Coronary artery (tissue), 2 donors: ENCODE data around the gene MMS19.

Experiments
- DNase-seq: peaks from one replicate; pipeline ENCODE4 v3.0.0-alpha.2; 2017; ENCODE audit warnings: low spot score
- H3K27ac ChIP-seq, 2 donors: fragments of 200-600 bp; sonication (generic); one replicate each; pipeline ENCODE4 v1.5.1; 2016 to 2019
- H3K4me3 ChIP-seq: fragments of 200-600 bp; sonication (generic); 2 replicates; pipeline ENCODE4 v1.5.1; 2016; ENCODE audit warnings: mild to moderate bottlenecking, moderate library complexity
- TF ChIP-seq, protein P1 (sequence below): fragments of 200-600 bp; sonication (generic); IDR thresholded peaks from one replicate; pipeline ENCODE4 v1.5.1; 2019; ENCODE audit warnings: antibody characterized with exemption

The MMS19 gene

DNA sequence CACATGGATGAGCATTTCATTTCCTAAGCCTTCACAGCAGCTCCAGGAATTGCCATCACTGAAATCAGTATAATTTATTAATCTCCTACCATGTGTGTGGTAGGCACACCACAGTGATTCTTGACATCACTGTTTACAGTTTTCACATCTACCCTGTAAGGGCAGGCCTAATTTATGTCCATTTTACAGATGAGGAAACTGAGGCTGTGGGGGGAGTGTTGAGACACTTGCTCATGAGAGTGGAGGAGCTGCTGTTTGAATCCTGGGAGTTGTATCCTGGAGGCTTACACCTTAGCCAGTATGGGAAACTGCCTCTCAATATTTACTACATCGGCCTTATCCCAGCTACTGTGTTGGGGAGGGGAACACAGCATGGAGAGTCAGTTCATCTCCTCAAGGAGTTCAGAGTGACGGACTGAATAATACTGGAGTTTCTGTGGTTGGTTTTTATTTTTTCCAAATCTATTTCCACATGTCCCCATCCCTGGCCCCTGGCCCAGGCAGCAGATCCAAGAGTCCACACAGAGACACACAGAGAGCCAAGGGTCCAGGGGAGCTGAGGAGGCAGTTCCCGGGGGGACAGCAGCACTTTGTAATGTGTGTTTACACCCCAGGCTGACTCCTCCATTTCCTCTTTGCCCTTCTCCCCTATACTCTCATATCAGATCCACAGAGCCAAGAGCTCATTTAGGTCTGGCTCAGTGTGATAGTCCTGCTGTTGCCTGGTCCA is 13.7 kb upstream of the MMS19 start:
- H3K27ac ChIP-seq = no peak overlapping the region
- TF ChIP-seq, protein P1, sequence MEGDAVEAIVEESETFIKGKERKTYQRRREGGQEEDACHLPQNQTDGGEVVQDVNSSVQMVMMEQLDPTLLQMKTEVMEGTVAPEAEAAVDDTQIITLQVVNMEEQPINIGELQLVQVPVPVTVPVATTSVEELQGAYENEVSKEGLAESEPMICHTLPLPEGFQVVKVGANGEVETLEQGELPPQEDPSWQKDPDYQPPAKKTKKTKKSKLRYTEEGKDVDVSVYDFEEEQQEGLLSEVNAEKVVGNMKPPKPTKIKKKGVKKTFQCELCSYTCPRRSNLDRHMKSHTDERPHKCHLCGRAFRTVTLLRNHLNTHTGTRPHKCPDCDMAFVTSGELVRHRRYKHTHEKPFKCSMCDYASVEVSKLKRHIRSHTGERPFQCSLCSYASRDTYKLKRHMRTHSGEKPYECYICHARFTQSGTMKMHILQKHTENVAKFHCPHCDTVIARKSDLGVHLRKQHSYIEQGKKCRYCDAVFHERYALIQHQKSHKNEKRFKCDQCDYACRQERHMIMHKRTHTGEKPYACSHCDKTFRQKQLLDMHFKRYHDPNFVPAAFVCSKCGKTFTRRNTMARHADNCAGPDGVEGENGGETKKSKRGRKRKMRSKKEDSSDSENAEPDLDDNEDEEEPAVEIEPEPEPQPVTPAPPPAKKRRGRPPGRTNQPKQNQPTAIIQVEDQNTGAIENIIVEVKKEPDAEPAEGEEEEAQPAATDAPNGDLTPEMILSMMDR = no peak
- DNase-seq = no peak

GRCh38 chr10:97510686-97511085 is 12.5 kb upstream of the MMS19 start:
- Histone ChIP-seq H3K27ac (no peak overlapping the region), H3K4me3 (no peak overlapping the region)
- DNase-seq = no peak
- TF ChIP-seq, protein P1 = no peak

More for the DNA sequence above, 13.7 kb upstream of the MMS19 start:
- no peak overlapping the region for H3K4me3 ChIP-seq

DNA sequence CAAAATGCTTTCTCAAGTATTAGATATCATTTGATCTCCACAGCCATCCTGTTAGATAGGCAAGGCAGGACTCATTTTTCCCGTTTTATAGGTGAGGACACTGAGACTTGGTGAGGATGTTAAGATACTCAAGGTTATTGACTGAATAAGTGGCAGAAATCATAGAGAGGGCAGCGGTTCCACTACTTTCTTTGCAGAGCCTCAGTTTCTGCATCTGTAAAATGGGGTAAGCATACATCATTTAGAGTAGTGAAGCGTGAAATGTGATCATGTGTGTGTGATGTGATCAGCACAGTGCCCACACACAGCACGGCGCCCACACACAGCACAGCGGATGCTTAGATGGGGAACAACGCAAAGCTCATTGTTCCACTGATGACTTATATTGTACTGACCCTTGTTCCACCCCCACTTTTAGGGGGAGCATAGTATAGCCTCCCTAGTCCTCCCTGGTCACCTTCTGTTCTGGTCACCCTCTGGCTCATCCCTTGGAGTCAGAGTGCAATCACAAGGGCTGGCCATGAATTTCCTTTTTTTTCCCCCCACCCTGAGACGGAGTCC is 11.0 kb upstream of the MMS19 start:
- TF ChIP-seq, protein P1 = no peak
- no peak overlapping the region for H3K27ac ChIP-seq
- peak; percentile 22 for DNase-seq

GRCh38 chr10:97508342-97508741 is 10.1 kb upstream of the MMS19 start:
- no peak overlapping the region for H3K27ac ChIP-seq
- DNase-seq = no peak
- TF ChIP-seq, protein P1 = no peak

More for the DNA sequence above, 11.0 kb upstream of the MMS19 start:
- no peak overlapping the region for H3K4me3 ChIP-seq

DNA sequence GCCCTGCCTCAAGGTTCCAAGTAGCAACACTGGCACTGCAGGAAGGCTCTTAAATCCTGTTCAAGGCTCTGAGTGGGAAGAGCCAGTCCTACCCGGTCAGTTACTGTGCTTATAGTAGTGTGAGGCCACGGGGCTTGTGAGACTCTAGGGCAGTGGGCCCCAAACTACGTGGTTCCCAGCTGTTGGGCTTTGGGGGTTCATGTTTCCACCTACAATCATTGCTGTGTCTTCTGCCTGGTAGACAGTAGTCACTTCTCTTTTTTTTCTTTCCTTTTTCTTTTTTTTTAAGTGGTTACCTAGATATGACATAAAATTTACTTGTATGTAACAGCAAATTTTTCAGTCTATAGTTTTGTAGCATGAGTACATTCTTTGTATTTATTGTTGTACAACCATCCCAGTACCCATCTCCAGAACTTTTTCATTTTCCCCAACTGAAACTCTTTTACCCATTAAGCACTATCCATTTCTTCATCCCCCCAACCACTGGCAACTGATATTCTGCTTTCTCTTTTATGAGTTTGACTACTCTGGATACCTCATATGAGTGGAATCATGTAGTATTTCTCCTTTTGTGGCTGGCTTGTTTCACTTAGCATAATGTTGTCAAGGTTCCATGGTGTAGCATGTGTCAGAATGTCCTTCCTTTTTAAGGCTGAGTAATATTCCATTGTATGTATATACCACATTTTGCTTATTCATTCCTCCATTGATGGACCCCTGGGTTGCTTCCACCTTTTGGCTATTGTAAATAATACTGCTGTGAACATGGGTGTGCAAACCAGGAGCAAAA is 8.2 kb upstream of the MMS19 start:
- TF ChIP-seq, protein P1 = no peak
- Histone ChIP-seq H3K4me3 (no peak overlapping the region), H3K27ac (no peak overlapping the region)
- no peak for DNase-seq

More at GRCh38 chr10:97508342-97508741, 10.1 kb upstream of the MMS19 start:
- no peak overlapping the region for H3K4me3 ChIP-seq

DNA sequence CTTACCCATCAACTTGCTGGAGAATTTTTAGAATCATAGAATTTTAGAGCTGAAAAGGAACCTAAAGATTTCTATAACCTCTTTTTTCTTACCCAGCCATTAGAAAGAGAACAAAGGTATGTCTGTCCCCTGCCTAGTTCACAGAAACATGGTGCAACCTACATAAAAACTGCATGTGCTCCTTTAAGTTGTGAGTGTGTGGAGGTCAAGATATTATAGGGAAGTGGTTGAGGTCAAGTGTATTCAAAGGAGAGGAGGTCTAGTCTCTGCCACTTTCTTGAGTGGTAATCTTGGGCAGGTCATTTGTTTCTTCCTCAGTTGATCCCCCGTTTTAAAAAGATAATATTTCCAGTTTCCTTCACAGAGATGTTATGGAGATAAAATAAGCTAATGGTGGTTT is 6.9 kb upstream of the MMS19 start:
- DNase-seq = no peak
- TF ChIP-seq, protein P1 = no peak
- H3K27ac ChIP-seq = no peak overlapping the region
- no peak overlapping the region for H3K4me3 ChIP-seq
